ENCODE measurements around the gene TPO. TPM values are rescaled to one million over a fixed set of nuclear protein-coding genes. Genes with fewer than 3 reads are reported as not detected.
"Not testable (repeated sequence)": the region's sequence is repeated elsewhere in the genome, so short reads cannot be mapped to it uniquely, and the experiment has no call there.

Gene TPO
- total RNA-seq, 1 experiment from 2014 or later, result not detected

DNA sequence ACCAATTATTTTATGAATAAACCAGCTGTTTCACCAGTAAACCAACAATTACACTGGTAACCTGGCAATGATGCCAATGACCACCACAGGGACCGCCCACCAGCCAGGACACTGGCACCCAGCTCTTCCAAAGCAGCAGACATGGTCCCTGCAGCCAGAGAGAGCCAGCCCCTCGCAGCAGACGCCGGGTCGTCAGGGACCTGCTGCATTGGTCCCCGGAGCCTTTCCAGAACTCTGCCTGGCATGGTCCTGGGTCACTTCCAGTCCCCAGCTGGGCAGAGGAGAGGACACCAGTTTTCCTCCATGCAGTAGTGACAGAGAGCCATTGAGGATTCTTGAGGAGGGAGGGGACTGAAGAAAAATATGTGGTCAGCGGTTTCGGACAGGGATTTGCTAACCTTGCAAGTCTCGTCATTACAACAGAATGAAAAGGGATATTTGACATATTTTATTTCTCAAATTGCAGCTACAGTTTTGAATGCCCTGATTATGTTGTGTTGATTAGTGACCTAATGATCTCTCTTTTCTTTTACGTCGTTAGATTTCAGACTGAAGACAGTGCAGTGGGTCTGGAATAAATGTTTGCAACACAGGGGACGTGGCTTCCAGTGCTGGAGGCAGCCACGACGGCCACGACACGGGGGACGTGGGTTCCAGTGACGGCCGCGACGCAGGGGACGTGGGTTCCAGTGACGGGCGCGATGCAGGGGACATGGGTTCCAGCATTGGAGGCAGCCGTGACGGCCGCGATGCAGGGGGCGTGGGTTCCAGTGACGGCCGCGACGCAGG is 154.5 kb downstream of the TPO start:
- Histone ChIP-seq H3K9me3 (ENCODE audit: control insufficient read depth, low read depth, low read length) (no peaks in the 10 kb centered on the region), H4K20me1 (ENCODE audit: control insufficient read depth, insufficient read depth, insufficient read length) (no peaks in the 10 kb centered on the region), H2AFZ (ENCODE audit: low read length) (no peak overlapping the region), H3K23me2 (ENCODE audit: insufficient read length, low read depth, low read length, poor library complexity, severe bottlenecking) (no peaks in the 10 kb centered on the region), H3K4ac (ENCODE audit: low read depth, low read length) (no peak overlapping the region), H3K4me1 (ENCODE audit: insufficient read depth, low read length) (no peaks in the 10 kb centered on the region), H3K18ac (ENCODE audit: insufficient read length, low read depth, low read length) (no peak overlapping the region), H3K79me1 (ENCODE audit: insufficient read depth, low read depth, low read length, poor library complexity, severe bottlenecking) (no peaks in the 10 kb centered on the region), H3K4me2 (ENCODE audit: insufficient read depth, insufficient read length, low read length) (no peak overlapping the region), H3K27me3 (ENCODE audit: insufficient read depth, low read length) (no peaks in the 10 kb centered on the region), H2AK5ac (ENCODE audit: insufficient read length, low read length) (no peak overlapping the region), H2BK20ac (ENCODE audit: low read depth, low read length, poor library complexity, severe bottlenecking) (no peak overlapping the region), H3K14ac (ENCODE audit: insufficient read depth, low read length) (no peak overlapping the region), H4K8ac (replicated peaks; ENCODE audit: insufficient read length, low read depth, low read length) (no peak overlapping the region), H3K9ac (ENCODE audit: extremely low read depth, insufficient read length, low read length) (no peak overlapping the region), H3K79me2 (ENCODE audit: insufficient read depth, low read length) (no peaks in the 10 kb centered on the region), H3T11ph (ENCODE audit: low read length) (no peak overlapping the region), H2BK12ac (ENCODE audit: insufficient read length, low read depth, low read length) (no peak overlapping the region), H3K27ac (ENCODE audit: insufficient read length, low read depth, low read length) (no peak overlapping the region), H4K5ac (ENCODE audit: insufficient read length, low read depth, low read length) (no peak overlapping the region), H2BK120ac (ENCODE audit: low read depth, low read length, poor library complexity, severe bottlenecking) (no peak overlapping the region), H2BK15ac (ENCODE audit: low read depth, low read length) (no peak overlapping the region), H4K91ac (ENCODE audit: insufficient read length, low read depth, low read length) (no peak overlapping the region), H2BK5ac (ENCODE audit: insufficient read length, low read length) (no peak overlapping the region), H3K56ac (ENCODE audit: insufficient read length, low read depth, low read length) (no peak overlapping the region), H3K23ac (ENCODE audit: insufficient read length, low read depth, low read length) (no peak overlapping the region)
- peaks cover 9 to 13% of the 10 kb centered on the region in 2 experiments for H3K9me3 Mint-ChIP-seq
- no peak overlapping the region for H3K4me3 Mint-ChIP-seq
- 0 out of 4 replicates have a peak, but pooled peaks cover 0 to 6% of the 10 kb centered on the region in 2 experiments for H3K4me1 Mint-ChIP-seq
- H3K36me3 Mint-ChIP-seq (ENCODE audit: insufficient read depth in 1 of 3, low read depth in 3 of 3), result peaks cover 8 to 11% (median 9%) of the 10 kb centered on the region in 3 experiments
- WGBS (ENCODE audit: extremely low coverage, insufficient read length, low lambda C conversion rate), result no CpG with 5 or more reads among the region's 34 CpGs
- TF ChIP-seq CTCF (conservative IDR thresholded peaks at IDR 0.05), result no peak
- H3K27me3 Mint-ChIP-seq (ENCODE audit: low read depth), result no peaks in the 10 kb centered on the region
- H3K27ac Mint-ChIP-seq, result no peak overlapping the region
- no peak for DNase-seq

- H2AFZ ChIP-seq (ENCODE audit: low read length); H3K27me3 Mint-ChIP-seq (ENCODE audit: low read depth); H2BK5ac ChIP-seq (ENCODE audit: insufficient read length, low read length); H3K23me2 ChIP-seq (ENCODE audit: insufficient read length, low read depth, low read length, poor library complexity, severe bottlenecking); H4K8ac ChIP-seq (replicated peaks; ENCODE audit: insufficient read length, low read depth, low read length); H2BK120ac ChIP-seq (ENCODE audit: low read depth, low read length, poor library complexity, severe bottlenecking); DNase-seq; H3K23ac ChIP-seq (ENCODE audit: insufficient read length, low read depth, low read length); H3K14ac ChIP-seq (ENCODE audit: insufficient read depth, low read length); H3K27me3 ChIP-seq (ENCODE audit: insufficient read depth, low read length); H2BK15ac ChIP-seq (ENCODE audit: low read depth, low read length); H4K91ac ChIP-seq (ENCODE audit: insufficient read length, low read depth, low read length); H4K20me1 ChIP-seq (ENCODE audit: control insufficient read depth, insufficient read depth, insufficient read length); H3K79me1 ChIP-seq (ENCODE audit: insufficient read depth, low read depth, low read length, poor library complexity, severe bottlenecking); H3K18ac ChIP-seq (ENCODE audit: insufficient read length, low read depth, low read length); H2BK20ac ChIP-seq (ENCODE audit: low read depth, low read length, poor library complexity, severe bottlenecking); H3K56ac ChIP-seq (ENCODE audit: insufficient read length, low read depth, low read length); H3K4me1 Mint-ChIP-seq; H3K4me1 ChIP-seq (ENCODE audit: insufficient read depth, low read length); H3T11ph ChIP-seq (ENCODE audit: low read length); H3K27ac ChIP-seq (ENCODE audit: insufficient read length, low read depth, low read length); H3K4me2 ChIP-seq (ENCODE audit: insufficient read depth, insufficient read length, low read length); H2BK12ac ChIP-seq (ENCODE audit: insufficient read length, low read depth, low read length); H4K5ac ChIP-seq (ENCODE audit: insufficient read length, low read depth, low read length); H3K4ac ChIP-seq (ENCODE audit: low read depth, low read length); H3K79me2 ChIP-seq (ENCODE audit: insufficient read depth, low read length); H3K9ac ChIP-seq (ENCODE audit: extremely low read depth, insufficient read length, low read length); H2AK5ac ChIP-seq (ENCODE audit: insufficient read length, low read length); H3K9me3 ChIP-seq (ENCODE audit: control insufficient read depth, low read depth, low read length); H3K4me3 Mint-ChIP-seq; H3K27ac Mint-ChIP-seq: not testable (repeated sequence)
- Mint-ChIP-seq H3K36me3 (ENCODE audit: insufficient read depth in 1 of 3, low read depth in 3 of 3) (peaks cover 8 to 10% (median 9%) of the 10 kb centered on the region in 3 experiments), H3K9me3 (peaks cover 9 to 13% of the 10 kb centered on the region in 2 experiments)
- WGBS (ENCODE audit: extremely low coverage, insufficient read length, low lambda C conversion rate), result no CpG with 5 or more reads among the region's 39 CpGs
Observed at GRCh38 chr2:1568345-1568668, 155.0 kb downstream of the TPO start.

Data from H9 (cell line).